Nephron progenitor cell (in vitro differentiated cells): Measurements from ENCODE around the gene DTNA.
"Not testable (repeated sequence)": the region's sequence is repeated elsewhere in the genome, so short reads cannot be mapped to it uniquely, and the experiment has no call there.

Experiments used
- DNase-seq: peaks from one replicate; pipeline ENCODE4 v3.0.0; 2021
- H3K27ac Mint-ChIP-seq: 2 replicates; pipeline ENCODE4 v1.8.0; 2021; ENCODE audit warnings: mild to moderate bottlenecking, moderate library complexity, mixed read lengths
- H3K27me3 Mint-ChIP-seq: 2 replicates; pipeline ENCODE4 v1.8.0; 2021; ENCODE audit warnings: mild to moderate bottlenecking, low read depth, mixed read lengths; ENCODE audit not compliant: poor library complexity
- H3K36me3 Mint-ChIP-seq: 2 replicates; pipeline ENCODE4 v1.8.0; 2021; ENCODE audit warnings: low read depth, mixed read lengths
- H3K4me1 Mint-ChIP-seq: 2 replicates; pipeline ENCODE4 v1.8.0; 2021; ENCODE audit warnings: mixed read lengths
- H3K4me3 Mint-ChIP-seq: 2 replicates; pipeline ENCODE4 v1.8.0; 2021; ENCODE audit warnings: mild to moderate bottlenecking, moderate library complexity, mixed read lengths
- H3K9me3 Mint-ChIP-seq: 2 replicates; pipeline ENCODE4 v1.8.0; 2021; ENCODE audit warnings: mild to moderate bottlenecking, moderate library complexity, mixed read lengths
- TF ChIP-seq, protein P1 (sequence below): fragments of 200-600 bp; sonication (generic); IDR thresholded peaks from 2 replicates; pipeline ENCODE4 v1.5.0; 2021; ENCODE audit warnings: antibody characterized with exemption

Gene DTNA

GRCh38 chr18:34709750-34710441 lies at the start of gene DTNA:
DTNA (plus strand) TSS chr18:34710298; CDS start chr18:34755977, 45,679 bp downstream.
- no peaks in the 10 kb centered on the region for H3K27me3 Mint-ChIP-seq
- TF ChIP-seq, protein P1, sequence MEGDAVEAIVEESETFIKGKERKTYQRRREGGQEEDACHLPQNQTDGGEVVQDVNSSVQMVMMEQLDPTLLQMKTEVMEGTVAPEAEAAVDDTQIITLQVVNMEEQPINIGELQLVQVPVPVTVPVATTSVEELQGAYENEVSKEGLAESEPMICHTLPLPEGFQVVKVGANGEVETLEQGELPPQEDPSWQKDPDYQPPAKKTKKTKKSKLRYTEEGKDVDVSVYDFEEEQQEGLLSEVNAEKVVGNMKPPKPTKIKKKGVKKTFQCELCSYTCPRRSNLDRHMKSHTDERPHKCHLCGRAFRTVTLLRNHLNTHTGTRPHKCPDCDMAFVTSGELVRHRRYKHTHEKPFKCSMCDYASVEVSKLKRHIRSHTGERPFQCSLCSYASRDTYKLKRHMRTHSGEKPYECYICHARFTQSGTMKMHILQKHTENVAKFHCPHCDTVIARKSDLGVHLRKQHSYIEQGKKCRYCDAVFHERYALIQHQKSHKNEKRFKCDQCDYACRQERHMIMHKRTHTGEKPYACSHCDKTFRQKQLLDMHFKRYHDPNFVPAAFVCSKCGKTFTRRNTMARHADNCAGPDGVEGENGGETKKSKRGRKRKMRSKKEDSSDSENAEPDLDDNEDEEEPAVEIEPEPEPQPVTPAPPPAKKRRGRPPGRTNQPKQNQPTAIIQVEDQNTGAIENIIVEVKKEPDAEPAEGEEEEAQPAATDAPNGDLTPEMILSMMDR: no peak
- peak within 1 kb of the TSS; percentile 92 for H3K27ac Mint-ChIP-seq
- peak within 1 kb of the TSS; percentile 77 for H3K4me3 Mint-ChIP-seq
- peaks cover 51% of the 10 kb centered on the region for H3K4me1 Mint-ChIP-seq
- no peaks in the 10 kb centered on the region for H3K36me3 Mint-ChIP-seq
- DNase-seq: no peak
- peaks cover 10% of the 10 kb centered on the region for H3K9me3 Mint-ChIP-seq

DNA sequence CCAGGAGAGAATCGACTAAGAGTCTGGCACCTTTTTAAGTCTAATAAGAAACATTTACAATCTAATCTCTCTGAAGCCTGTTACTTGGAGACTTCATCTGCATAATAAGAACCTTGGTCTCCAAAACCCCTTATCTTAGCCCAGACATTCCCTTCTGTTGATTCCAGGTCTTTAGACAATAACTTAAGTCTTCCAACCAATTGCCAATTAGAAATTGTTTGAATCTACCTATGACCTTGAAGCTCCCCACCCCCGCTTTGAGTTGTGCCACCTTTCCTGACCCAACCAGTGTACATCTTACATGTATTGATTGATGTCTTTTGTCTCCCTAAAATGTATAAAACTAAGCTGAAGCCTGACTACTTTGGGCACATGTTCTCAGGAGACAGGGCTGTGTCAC lies 49.5 kb upstream of the DTNA start:
- Mint-ChIP-seq H3K4me1 (peaks cover 35% of the 10 kb centered on the region), H3K36me3 (no peaks in the 10 kb centered on the region), H3K9me3 (no peaks in the 10 kb centered on the region), H3K27ac (no peak overlapping the region), H3K27me3 (no peaks in the 10 kb centered on the region), H3K4me3 (no peak overlapping the region)
- TF ChIP-seq, protein P1: no peak
- no peak for DNase-seq

GRCh38 chr18:34661464-34662087 lies 48.5 kb upstream of the DTNA start:
- H3K4me1 Mint-ChIP-seq: peaks cover 30% of the 10 kb centered on the region
- H3K4me3 Mint-ChIP-seq: no peak overlapping the region
- no peak overlapping the region for H3K27ac Mint-ChIP-seq
- TF ChIP-seq, protein P1: peak; percentile 90
- peak; percentile 27 for DNase-seq
- no peaks in the 10 kb centered on the region for H3K27me3 Mint-ChIP-seq
- H3K9me3 Mint-ChIP-seq: no peaks in the 10 kb centered on the region
- H3K36me3 Mint-ChIP-seq: no peaks in the 10 kb centered on the region

DNA sequence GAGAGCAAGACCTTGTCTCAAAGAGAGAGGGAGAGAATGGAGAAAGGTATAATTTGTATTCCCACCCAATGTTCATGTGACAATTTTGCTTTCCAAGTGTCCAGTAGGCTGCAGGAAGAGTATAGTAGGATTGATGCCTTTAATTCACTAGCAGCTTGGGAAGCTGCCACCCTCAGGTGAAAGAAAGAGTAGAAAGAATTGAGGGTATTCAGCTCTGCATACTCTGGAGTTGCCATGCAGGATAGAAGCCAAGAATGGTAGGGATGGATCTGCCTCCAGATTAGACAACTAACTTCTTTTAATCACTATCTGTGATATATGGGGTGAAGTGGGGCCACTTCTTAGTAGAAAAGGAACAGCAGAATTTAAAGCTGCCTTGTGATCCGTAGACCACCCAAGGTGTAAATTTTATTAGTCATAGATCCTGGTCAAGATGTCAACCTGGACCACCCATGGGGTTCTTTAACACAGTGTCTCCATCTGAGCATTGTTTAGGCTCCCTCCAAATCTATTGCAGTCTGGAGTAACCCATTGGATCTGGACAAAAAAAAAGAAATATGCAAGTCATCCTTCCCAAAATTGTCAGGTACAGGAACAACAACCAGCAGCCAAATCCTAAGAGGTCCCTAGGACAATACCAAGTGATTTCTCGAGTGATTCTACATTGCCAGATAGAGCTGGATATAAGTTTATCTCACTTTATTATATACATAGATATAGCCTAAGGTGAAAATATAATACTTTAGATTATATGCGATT lies 33.1 kb upstream of the DTNA start:
- Mint-ChIP-seq H3K27me3 (no peaks in the 10 kb centered on the region), H3K27ac (no peak overlapping the region), H3K4me3 (no peak overlapping the region), H3K4me1 (no peaks in the 10 kb centered on the region), H3K9me3 (peaks cover under 1% of the 10 kb centered on the region), H3K36me3 (no peaks in the 10 kb centered on the region)
- TF ChIP-seq, protein P1: no peak
- no peak for DNase-seq

DNA sequence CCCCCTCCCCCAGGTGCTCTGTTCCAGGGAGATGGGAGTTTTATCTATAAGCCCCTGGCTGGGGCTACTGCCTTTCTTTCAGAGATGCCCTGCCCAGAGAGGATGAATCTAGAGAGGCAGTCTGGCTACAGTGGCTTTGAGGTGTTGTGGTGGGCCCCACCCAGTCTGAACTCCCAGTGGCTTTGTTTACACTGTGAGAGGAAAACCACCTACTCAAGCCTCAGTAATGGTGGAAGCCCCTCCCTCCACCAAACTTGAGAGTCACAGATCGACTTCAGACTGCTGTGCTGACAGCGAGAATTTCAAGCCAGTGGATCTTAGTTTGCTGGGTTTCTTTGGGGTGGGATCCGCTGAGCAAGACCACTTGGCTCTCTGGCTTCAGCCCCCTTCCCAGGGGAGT lies 20.3 kb upstream of the DTNA start:
- H3K4me3 Mint-ChIP-seq, DNase-seq, H3K36me3 Mint-ChIP-seq, H3K27ac Mint-ChIP-seq, H3K9me3 Mint-ChIP-seq, H3K4me1 Mint-ChIP-seq, H3K27me3 Mint-ChIP-seq: not testable (repeated sequence)

DNA sequence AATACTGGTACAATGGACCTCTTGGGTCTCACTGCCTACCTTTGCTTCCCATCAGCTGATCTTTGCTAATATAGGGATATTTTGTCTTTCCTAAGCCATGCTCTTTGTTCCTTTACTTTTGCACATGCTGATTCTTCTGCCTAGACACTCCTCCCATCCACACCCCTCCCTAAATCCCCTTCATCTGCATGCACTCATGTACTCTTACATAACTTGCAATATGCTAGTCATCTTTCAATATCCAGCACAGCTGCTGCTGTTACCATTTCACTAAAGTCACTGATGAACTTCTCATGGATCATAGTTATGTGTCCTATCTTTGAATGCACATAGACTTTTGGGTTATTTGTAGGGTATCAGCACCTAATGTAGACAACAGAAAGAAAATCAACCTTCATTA lies 18.5 kb upstream of the DTNA start:
- no peak overlapping the region for H3K4me3 Mint-ChIP-seq
- H3K27ac Mint-ChIP-seq: no peak overlapping the region
- no peaks in the 10 kb centered on the region for H3K36me3 Mint-ChIP-seq
- peaks cover 21% of the 10 kb centered on the region for H3K4me1 Mint-ChIP-seq
- no peak for DNase-seq
- no peaks in the 10 kb centered on the region for H3K9me3 Mint-ChIP-seq
- peaks cover 4% of the 10 kb centered on the region for H3K27me3 Mint-ChIP-seq
- TF ChIP-seq, protein P1: no peak
